C4-2B (cell line): ENCODE data around the gene FSTL1.

ENCODE experiments used
- CTCF ChIP-seq: fragments of 450-650 bp; conservative IDR thresholded peaks from 2 replicates; pipeline ENCODE4 v1.5.1; 2017; ENCODE audit warnings: mild to moderate bottlenecking
- ZFX ChIP-seq: fragments of 450-650 bp; IDR thresholded peaks from 2 replicates; pipeline ENCODE4 v1.6.1; 2017

- TF ChIP-seq CTCF (no peak), ZFX (no peak)
These were observed 27.0 kb upstream of the FSTL1 start for GRCh38 chr3:120477781-120478180.
